Right lobe of liver (tissue), 4 donors: ENCODE data around the gene ZNF765.
"Not testable (repeated sequence)": the region's sequence is repeated elsewhere in the genome, so short reads cannot be mapped to it uniquely, and the experiment has no call there.

Experiments used
- POLR2A ChIP-seq: fragments of 450-650 bp; IDR thresholded peaks from one replicate; pipeline ENCODE4 v1.6.1; 2017; ENCODE audit warnings: antibody characterized with exemption, mild to moderate bottlenecking
- TF ChIP-seq, protein P1 (sequence below), 4 donors: fragments of 200-600 bp in 3 of 4; fragments of 450-650 bp in 1 of 4; IDR thresholded peaks; one replicate each; pipeline versions ENCODE4 v1.5.1 to v1.8.0; 2016 to 2022; ENCODE audit warnings: antibody characterized with exemption in 4 of 4, mild to moderate bottlenecking in 2 of 4
- donor health status: DM: no; HTN: no; CAD: no.
- donor health status: DM: no; HTN: no; CAD: no.
- donor health status: DM: no; HTN: yes; CAD: no.

- TF ChIP-seq, protein P1, sequence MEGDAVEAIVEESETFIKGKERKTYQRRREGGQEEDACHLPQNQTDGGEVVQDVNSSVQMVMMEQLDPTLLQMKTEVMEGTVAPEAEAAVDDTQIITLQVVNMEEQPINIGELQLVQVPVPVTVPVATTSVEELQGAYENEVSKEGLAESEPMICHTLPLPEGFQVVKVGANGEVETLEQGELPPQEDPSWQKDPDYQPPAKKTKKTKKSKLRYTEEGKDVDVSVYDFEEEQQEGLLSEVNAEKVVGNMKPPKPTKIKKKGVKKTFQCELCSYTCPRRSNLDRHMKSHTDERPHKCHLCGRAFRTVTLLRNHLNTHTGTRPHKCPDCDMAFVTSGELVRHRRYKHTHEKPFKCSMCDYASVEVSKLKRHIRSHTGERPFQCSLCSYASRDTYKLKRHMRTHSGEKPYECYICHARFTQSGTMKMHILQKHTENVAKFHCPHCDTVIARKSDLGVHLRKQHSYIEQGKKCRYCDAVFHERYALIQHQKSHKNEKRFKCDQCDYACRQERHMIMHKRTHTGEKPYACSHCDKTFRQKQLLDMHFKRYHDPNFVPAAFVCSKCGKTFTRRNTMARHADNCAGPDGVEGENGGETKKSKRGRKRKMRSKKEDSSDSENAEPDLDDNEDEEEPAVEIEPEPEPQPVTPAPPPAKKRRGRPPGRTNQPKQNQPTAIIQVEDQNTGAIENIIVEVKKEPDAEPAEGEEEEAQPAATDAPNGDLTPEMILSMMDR (IDR thresholded peaks at IDR 0.05), result not testable (repeated sequence)
- TF ChIP-seq POLR2A, result not testable (repeated sequence)
These were observed 65.3 kb downstream of the ZNF765 start for GRCh38 chr19:53460131-53460721.
